ACC112 (cell line): Measurements from ENCODE around the gene TM9SF1.
"Not testable (repeated sequence)": the region's sequence is repeated elsewhere in the genome, so short reads cannot be mapped to it uniquely, and the experiment has no call there.

Experiments
- H2AFZ ChIP-seq: fragments of 200-600 bp; sonication (generic); one replicate; pipeline ENCODE4 v1.6.0; 2017; ENCODE audit warnings: antibody characterized with exemption, low read length; ENCODE audit not compliant: unreplicated experiment
- H3K27ac ChIP-seq: fragments of 200-600 bp; sonication (generic); 2 replicates; pipeline ENCODE4 v1.5.1; 2014; ENCODE audit warnings: low read depth, mild to moderate bottlenecking, antibody characterized with exemption, low read length, moderate library complexity
- H3K27me3 ChIP-seq: fragments of 200-600 bp; sonication (generic); 2 replicates; pipeline ENCODE4 v1.6.1; 2014; ENCODE audit warnings: mild to moderate bottlenecking, antibody characterized with exemption, low read length, moderate library complexity, mixed read lengths; ENCODE audit not compliant: insufficient read depth
- H3K36me3 ChIP-seq: fragments of 200-600 bp; sonication (generic); 2 replicates; pipeline ENCODE4 v1.6.1; 2016; ENCODE audit warnings: mild to moderate bottlenecking, antibody characterized with exemption, low read length, moderate library complexity, mixed read lengths; ENCODE audit not compliant: insufficient read depth
- H3K4me1 ChIP-seq: fragments of 200-600 bp; sonication (generic); one replicate; pipeline ENCODE4 v1.6.1; 2016; ENCODE audit warnings: low read length, mixed read lengths; ENCODE audit not compliant: insufficient read depth, unreplicated experiment, control insufficient read depth
- H3K4me3 ChIP-seq: fragments of 200-600 bp; sonication (generic); 2 replicates; pipeline ENCODE4 v1.5.1; 2014; ENCODE audit warnings: mild to moderate bottlenecking, low read depth, low read length
- H3K79me2 ChIP-seq: fragments of 200-600 bp; sonication (generic); one replicate; pipeline ENCODE4 v1.6.0; 2016; ENCODE audit warnings: low read length; ENCODE audit not compliant: control insufficient read depth, unreplicated experiment, insufficient read depth

TM9SF1 gene

GRCh38 chr14:24219521-24219920 is 24.3 kb upstream of the TM9SF1 start:
- Histone ChIP-seq H3K27me3 (no peaks in the 10 kb centered on the region), H3K79me2 (peaks cover 32% of the 10 kb centered on the region)

GRCh38 chr14:24219080-24219479 is 23.8 kb upstream of the TM9SF1 start:
- H3K79me2 ChIP-seq: peaks cover 27% of the 10 kb centered on the region
- no peak overlapping the region for H3K27ac ChIP-seq
- peaks cover 5% of the 10 kb centered on the region for H3K4me1 ChIP-seq

More at GRCh38 chr14:24219521-24219920, 24.3 kb upstream of the TM9SF1 start:
- no peak overlapping the region for H2AFZ ChIP-seq
- no peak overlapping the region for H3K27ac ChIP-seq
- H3K36me3 ChIP-seq: no peaks in the 10 kb centered on the region
- H3K4me3 ChIP-seq: no peak overlapping the region
- H3K4me1 ChIP-seq: peaks cover 7% of the 10 kb centered on the region

GRCh38 chr14:24216876-24217275 is 21.6 kb upstream of the TM9SF1 start:
- not testable (repeated sequence) for H3K36me3 ChIP-seq, H3K27ac ChIP-seq, H3K27me3 ChIP-seq, H3K4me3 ChIP-seq, H2AFZ ChIP-seq
- Histone ChIP-seq H3K4me1 (peaks cover 10% of the 10 kb centered on the region), H3K79me2 (peaks cover 22% of the 10 kb centered on the region)

More at GRCh38 chr14:24219080-24219479, 23.8 kb upstream of the TM9SF1 start:
- Histone ChIP-seq H2AFZ (no peak overlapping the region), H3K4me3 (no peak overlapping the region), H3K36me3 (no peaks in the 10 kb centered on the region), H3K27me3 (no peaks in the 10 kb centered on the region)

GRCh38 chr14:24216345-24216699 is 21.1 kb upstream of the TM9SF1 start:
- H3K27me3 ChIP-seq: no peaks in the 10 kb centered on the region
- peaks cover 27% of the 10 kb centered on the region for H3K79me2 ChIP-seq
- H2AFZ ChIP-seq: no peak overlapping the region
- peaks cover 10% of the 10 kb centered on the region for H3K4me1 ChIP-seq
- H3K4me3 ChIP-seq: peak overlapping the region; percentile 94
- H3K36me3 ChIP-seq: no peaks in the 10 kb centered on the region
- H3K27ac ChIP-seq: peak overlapping the region; percentile 20

- H3K27me3 ChIP-seq: no peaks in the 10 kb centered on the region
- peak within 1 kb of the TSS; percentile 94 for H3K4me3 ChIP-seq
- peak within 1 kb of the TSS; percentile 62 for H3K27ac ChIP-seq
- peak within 1 kb of the TSS; percentile 93 for H2AFZ ChIP-seq
- peaks cover 10% of the 10 kb centered on the region for H3K4me1 ChIP-seq
- H3K36me3 ChIP-seq: no peaks in the 10 kb centered on the region
- H3K79me2 ChIP-seq: peaks cover 22% of the 10 kb centered on the region
Observed at GRCh38 chr14:24215495-24216344, 20.5 kb upstream of the TM9SF1 start, which contains the start of gene MDP1. MDP1 (minus strand) TSS chr14:24216066; CDS start chr14:24215955, 111 bp downstream.

- peaks cover 10% of the 10 kb centered on the region for H3K79me2 ChIP-seq
- H3K27ac ChIP-seq: peak overlapping the region; percentile 96
- H2AFZ ChIP-seq: peak overlapping the region; percentile 69
- peaks cover 10% of the 10 kb centered on the region for H3K4me1 ChIP-seq
- H3K36me3 ChIP-seq: peaks cover 8% of the 10 kb centered on the region; the same call in 1 of the 2 replicates
- peak overlapping the region; percentile 93 for H3K4me3 ChIP-seq
- no peaks in the 10 kb centered on the region for H3K27me3 ChIP-seq
Observed at GRCh38 chr14:24213866-24214662, 18.8 kb upstream of the TM9SF1 start.

- H3K4me1 ChIP-seq: peaks cover 10% of the 10 kb centered on the region
- H3K27ac ChIP-seq: peak within 1 kb of the TSS; percentile 96
- no peaks in the 10 kb centered on the region for H3K27me3 ChIP-seq
- peak within 1 kb of the TSS; percentile 75 for H2AFZ ChIP-seq
- H3K79me2 ChIP-seq: peaks cover 10% of the 10 kb centered on the region
- peak within 1 kb of the TSS; percentile 93 for H3K4me3 ChIP-seq
- peaks cover 11% of the 10 kb centered on the region for H3K36me3 ChIP-seq
Observed at GRCh38 chr14:24212924-24213865, 18.0 kb upstream of the TM9SF1 start, which contains the start of gene CHMP4A. CHMP4A (minus strand) TSS chr14:24213488; CDS start chr14:24213439, 49 bp downstream.

- no peak overlapping the region for H3K27ac ChIP-seq
- H3K79me2 ChIP-seq: peaks cover 10% of the 10 kb centered on the region
- H3K4me1 ChIP-seq: peaks cover 10% of the 10 kb centered on the region
- H3K27me3 ChIP-seq: no peaks in the 10 kb centered on the region
- no peak overlapping the region for H3K4me3 ChIP-seq
- H3K36me3 ChIP-seq: peaks cover 25% of the 10 kb centered on the region
- H2AFZ ChIP-seq: no peak overlapping the region
Observed at GRCh38 chr14:24211311-24211710, 16.1 kb upstream of the TM9SF1 start.

- Histone ChIP-seq H3K27ac (no peak overlapping the region), H3K36me3 (peaks cover 48% of the 10 kb centered on the region), H3K27me3 (no peaks in the 10 kb centered on the region), H3K79me2 (peaks cover 10% of the 10 kb centered on the region), H3K4me1 (no peaks in the 10 kb centered on the region), H3K4me3 (no peak overlapping the region), H2AFZ (no peak overlapping the region)
Observed at GRCh38 chr14:24207625-24208024, 12.4 kb upstream of the TM9SF1 start.

GRCh38 chr14:24207104-24207551 is 11.9 kb upstream of the TM9SF1 start:
- Histone ChIP-seq H3K4me1 (no peaks in the 10 kb centered on the region), H3K79me2 (peaks cover 6% of the 10 kb centered on the region), H3K27ac (no peak overlapping the region), H2AFZ (no peak overlapping the region), H3K27me3 (no peaks in the 10 kb centered on the region), H3K4me3 (no peak overlapping the region), H3K36me3 (peaks cover 48% of the 10 kb centered on the region)
